ENCODE measurements around the gene LAGE3.

GRCh38 chrX:154516656-154517100 lies 37.6 kb upstream of the LAGE3 start:
- TF ChIP-seq, protein P1, sequence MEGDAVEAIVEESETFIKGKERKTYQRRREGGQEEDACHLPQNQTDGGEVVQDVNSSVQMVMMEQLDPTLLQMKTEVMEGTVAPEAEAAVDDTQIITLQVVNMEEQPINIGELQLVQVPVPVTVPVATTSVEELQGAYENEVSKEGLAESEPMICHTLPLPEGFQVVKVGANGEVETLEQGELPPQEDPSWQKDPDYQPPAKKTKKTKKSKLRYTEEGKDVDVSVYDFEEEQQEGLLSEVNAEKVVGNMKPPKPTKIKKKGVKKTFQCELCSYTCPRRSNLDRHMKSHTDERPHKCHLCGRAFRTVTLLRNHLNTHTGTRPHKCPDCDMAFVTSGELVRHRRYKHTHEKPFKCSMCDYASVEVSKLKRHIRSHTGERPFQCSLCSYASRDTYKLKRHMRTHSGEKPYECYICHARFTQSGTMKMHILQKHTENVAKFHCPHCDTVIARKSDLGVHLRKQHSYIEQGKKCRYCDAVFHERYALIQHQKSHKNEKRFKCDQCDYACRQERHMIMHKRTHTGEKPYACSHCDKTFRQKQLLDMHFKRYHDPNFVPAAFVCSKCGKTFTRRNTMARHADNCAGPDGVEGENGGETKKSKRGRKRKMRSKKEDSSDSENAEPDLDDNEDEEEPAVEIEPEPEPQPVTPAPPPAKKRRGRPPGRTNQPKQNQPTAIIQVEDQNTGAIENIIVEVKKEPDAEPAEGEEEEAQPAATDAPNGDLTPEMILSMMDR (IDR thresholded peaks at IDR 0.05), result no peak
- no peak for TF ChIP-seq POLR2A (IDR thresholded peaks at IDR 0.05)
